H1 (cell line): ENCODE data around the gene RICTOR.

Experiments
- ATF3 ChIP-seq: IDR thresholded peaks from 2 replicates; pipeline ENCODE4 v1.6.1; 2011; ENCODE audit warnings: low read depth, mild to moderate bottlenecking, low read length; ENCODE audit not compliant: insufficient read depth
- BRCA1 ChIP-seq: IDR thresholded peaks from 2 replicates; pipeline ENCODE4 v1.6.1; 2012; ENCODE audit warnings: low read depth, low read length, improper control_type of control experiment
- CREB1 ChIP-seq: IDR thresholded peaks from 2 replicates; pipeline ENCODE4 v1.6.1; 2012; ENCODE audit warnings: inconsistent platforms
- CTCF ChIP-seq, 3 experiments: IDR thresholded peaks; 1 replicate in 2 of 3; 2 replicates in 1 of 3; pipeline versions ENCODE4 v1.5.1 to v1.6.1; 2011; ENCODE audit warnings: low read length in 3 of 3, mild to moderate bottlenecking in 3 of 3, inconsistent platforms in 2 of 3, low read depth in 1 of 3, moderate library complexity in 1 of 3; ENCODE audit not compliant: insufficient read depth in 1 of 3; ENCODE audit errors: control extremely low read depth in 1 of 3
- E2F6 ChIP-seq: IDR thresholded peaks from 2 replicates; pipeline ENCODE4 v1.6.1; 2012; ENCODE audit warnings: inconsistent platforms
- EGR1 ChIP-seq: IDR thresholded peaks from 2 replicates; pipeline ENCODE4 v1.6.1; 2011; ENCODE audit warnings: low read depth, low read length, borderline replicate concordance
- JUND ChIP-seq: IDR thresholded peaks from 2 replicates; pipeline ENCODE4 v1.6.1; 2011; ENCODE audit warnings: mild to moderate bottlenecking, improper control_type of control experiment, low read length
- MAX ChIP-seq: IDR thresholded peaks from 2 replicates; pipeline ENCODE4 v1.6.1; 2012; ENCODE audit warnings: inconsistent platforms
- POLR2AphosphoS5 ChIP-seq: IDR thresholded peaks from 2 replicates; pipeline ENCODE4 v1.6.1; 2011; ENCODE audit warnings: low read depth, low read length
- RAD21 ChIP-seq, 2 experiments: IDR thresholded peaks in 1 of 2; conservative IDR thresholded peaks in 1 of 2; 2 replicates each; pipeline ENCODE4 v1.6.1; 2011; ENCODE audit warnings: low read depth in 2 of 2, low read length in 2 of 2, improper control_type of control experiment in 1 of 2, inconsistent platforms in 1 of 2, mild to moderate bottlenecking in 1 of 2, moderate library complexity in 1 of 2
- RFX5 ChIP-seq: IDR thresholded peaks from 2 replicates; pipeline ENCODE4 v1.6.1; 2011; ENCODE audit warnings: low read depth, low read length, improper control_type of control experiment, borderline replicate concordance
- SIN3A ChIP-seq, 2 experiments: IDR thresholded peaks in 1 of 2; conservative IDR thresholded peaks in 1 of 2; 2 replicates each; pipeline ENCODE4 v1.6.1; 2011 to 2012; ENCODE audit warnings: low read length in 2 of 2, improper control_type of control experiment in 1 of 2, low read depth in 1 of 2, mild to moderate bottlenecking in 1 of 2
- TAF1 ChIP-seq: IDR thresholded peaks from 2 replicates; pipeline ENCODE4 v1.6.1; 2011; ENCODE audit warnings: mild to moderate bottlenecking, low read depth, low read length
- USF2 ChIP-seq: IDR thresholded peaks from 2 replicates; pipeline ENCODE4 v1.6.1; 2011; ENCODE audit warnings: low read length, improper control_type of control experiment

GRCh38 chr5:38892363-38892762, 181.8 kb downstream of the RICTOR start:
- TF ChIP-seq BRCA1 (no peak), SIN3A (conservative IDR thresholded peaks at IDR 0.05 in 1 of 2, IDR thresholded peaks at IDR 0.05 in 1 of 2; ENCODE audit: low read depth in 1 of 2, low read length in 2 of 2) (no peak), USF2 (no peak), JUND (no peak), E2F6 (no peak), MAX (no peak), EGR1 (no peak), RAD21 (IDR thresholded peaks at IDR 0.05 in 1 of 2, conservative IDR thresholded peaks at IDR 0.05 in 1 of 2; ENCODE audit: low read depth in 2 of 2, low read length in 2 of 2) (no peak), CTCF (IDR thresholded peaks at IDR 0.05; ENCODE audit: control extremely low read depth in 1 of 3, insufficient read depth in 1 of 3, low read depth in 1 of 3, low read length in 3 of 3) (no peak), ATF3 (no peak), POLR2AphosphoS5 (no peak), RFX5 (no peak), TAF1 (no peak), CREB1 (no peak)
